K562 (cell line): Measurements from ENCODE around the gene CCNK. TPM values are rescaled to one million over a fixed set of nuclear protein-coding genes. Genes with fewer than 3 reads are reported as not detected.

Experiments used
- ATAC-seq: fragments of 200-7000 bp; cut with Tn5 transposase; 3 replicates; pipeline ENCODE4 v1.9.1; 2020; ENCODE audit warnings: moderate library complexity
- BruUV-seq: library from RNA; stranded (reverse); fragments of 400-500 nt; replicated peaks from 2 replicates; lab custom pipeline; 2021; lab: Mats Ljungman, UMichigan
- CTCF ChIA-PET: fragments of 300-600 bp; formaldehyde crosslinking; extraction: SDS; loops from one replicate; lab custom pipeline; 2021; ENCODE audit warnings: low intra/inter-chr PET ratio; lab: Yijun Ruan, JAX
- POLR2A ChIA-PET: fragments of 300-600, 350-650 bp; sonication (Branson Sonifier 250); formaldehyde crosslinking; extraction: SDS; loops from one replicate; lab custom pipeline; 2021; ENCODE audit warnings: antibody characterized with exemption, inconsistent platforms; lab: Yijun Ruan, JAX
- DNase-seq, 4 experiments: peaks; one replicate each; pipeline versions ENCODE4 v3.0.0 to v3.0.0-alpha.2; 2011 to 2018; ENCODE audit warnings: low spot score in 3 of 4, mixed read lengths in 3 of 4; ENCODE audit errors: extremely low read depth in 1 of 4
- FAIRE-seq: peaks from 2 replicates; lab custom pipeline; 2011; peaks lifted over from hg19 to GRCh38; lab: Jason Lieb, UNC
- H2AFZ ChIP-seq: 2 replicates; pipeline ENCODE4 v1.6.0; 2011; ENCODE audit warnings: low read depth, low read length, control low read depth, inconsistent platforms
- H3K27ac ChIP-seq: fragments of 200-600 bp; 3 replicates; pipeline ENCODE4 v1.8.0; 2011; ENCODE audit warnings: low read depth, mild to moderate bottlenecking, control low read depth, inconsistent platforms, low read length, moderate library complexity, mixed read lengths; ENCODE audit errors: extremely low read depth
- H3K27me3 ChIP-seq, 2 experiments: fragments of 300-600 bp in 1 of 2; 2 replicates in 1 of 2; 3 replicates in 1 of 2; pipeline versions ENCODE4 v1.6.0 to v1.8.0; 2011; ENCODE audit warnings: inconsistent platforms in 2 of 2, low read length in 2 of 2, mild to moderate bottlenecking in 1 of 2, mixed read lengths in 1 of 2, moderate library complexity in 1 of 2; ENCODE audit not compliant: control insufficient read depth in 2 of 2, insufficient read depth in 2 of 2
- H3K36me3 ChIP-seq: fragments of 300-600 bp; 3 replicates; pipeline ENCODE4 v1.8.0; 2011; ENCODE audit warnings: mild to moderate bottlenecking, low read length, inconsistent platforms; ENCODE audit not compliant: control insufficient read depth, insufficient read depth
- H3K4me1 ChIP-seq, 2 experiments: fragments of 200-600 bp in 1 of 2; replicated peaks in 1 of 2; 2 replicates in 1 of 2; 3 replicates in 1 of 2; pipeline versions ENCODE4 v1.5.1 to v1.8.0; 2011; ENCODE audit warnings: inconsistent platforms in 2 of 2, low read length in 2 of 2, mild to moderate bottlenecking in 1 of 2, mixed read lengths in 1 of 2, moderate library complexity in 1 of 2; ENCODE audit not compliant: control insufficient read depth in 2 of 2, insufficient read depth in 2 of 2
- H3K4me2 ChIP-seq: 2 replicates; pipeline ENCODE4 v1.6.1; 2011; ENCODE audit warnings: low read length, control low read depth, inconsistent platforms, mixed read lengths; ENCODE audit not compliant: insufficient read depth
- H3K4me3 ChIP-seq: fragments of 200-600 bp; sonication (generic), shearing (Covaris generic); 2 replicates; pipeline ENCODE4 v1.5.1; 2016; ENCODE audit warnings: control low read depth, inconsistent platforms
- H3K79me2 ChIP-seq: fragments of 200-600 bp; 3 replicates; pipeline ENCODE4 v1.8.0; 2011; ENCODE audit warnings: low read length, inconsistent platforms; ENCODE audit not compliant: control insufficient read depth, insufficient read depth
- H3K9ac ChIP-seq, 2 experiments: 2 replicates each; pipeline versions ENCODE4 v1.6.0 to v1.6.1; 2011; ENCODE audit warnings: low read depth in 2 of 2, low read length in 2 of 2, control low read depth in 1 of 2, inconsistent platforms in 1 of 2, mild to moderate bottlenecking in 1 of 2, mixed read lengths in 1 of 2; ENCODE audit not compliant: insufficient read depth in 1 of 2
- H3K9me1 ChIP-seq: one replicate; pipeline ENCODE4 v1.6.0; 2011; ENCODE audit warnings: inconsistent platforms, mild to moderate bottlenecking, low read length, moderate library complexity; ENCODE audit not compliant: control insufficient read depth, insufficient read depth
- H3K9me3 ChIP-seq: replicated peaks from 2 replicates; pipeline ENCODE4 v1.5.1; 2011; ENCODE audit warnings: low read depth, low read length, inconsistent platforms; ENCODE audit not compliant: control insufficient read depth, insufficient read depth
- H4K20me1 ChIP-seq: replicated peaks from 2 replicates; pipeline ENCODE4 v1.6.1; 2011; ENCODE audit warnings: low read length, inconsistent platforms, mixed read lengths; ENCODE audit not compliant: control insufficient read depth, insufficient read depth
- FOXJ2 ChIP-seq: fragments of 200-800 bp; sonication (Bioruptor generic); IDR thresholded peaks from 2 replicates; pipeline ENCODE4 v1.6.1; 2016; ENCODE audit warnings: missing genetic modification characterization, missing compliant biosample characterization
- HLTF ChIP-seq: fragments of 450-650 bp; IDR thresholded peaks from 2 replicates; pipeline ENCODE4 v1.6.1; 2016
- MCM2 ChIP-seq: fragments of 450-650 bp; IDR thresholded peaks from 2 replicates; pipeline ENCODE4 v1.6.1; 2017; ENCODE audit warnings: low read depth, mild to moderate bottlenecking
- NFATC3 ChIP-seq: fragments of 450-650 bp; IDR thresholded peaks from 2 replicates; pipeline ENCODE4 v1.6.1; 2017; ENCODE audit warnings: mild to moderate bottlenecking
- SMC3 ChIP-seq: conservative IDR thresholded peaks from 2 replicates; pipeline ENCODE4 v1.6.1; 2011; ENCODE audit warnings: low read depth, low read length, improper control_type of control experiment; ENCODE audit not compliant: insufficient read depth
- SRSF3 ChIP-seq: fragments of 200-400 bp; formaldehyde crosslinking; IDR thresholded peaks from 2 replicates; pipeline ENCODE4 v1.6.1; 2016; ENCODE audit warnings: mild to moderate bottlenecking, low read length, moderate library complexity; ENCODE audit not compliant: insufficient read depth
- ZC3H8 ChIP-seq: fragments of 450-650 bp; IDR thresholded peaks from 2 replicates; pipeline ENCODE4 v1.6.1; 2017
- ZNF184 ChIP-seq: sonication (generic); formaldehyde crosslinking; IDR thresholded peaks from 2 replicates; pipeline ENCODE4 v1.5.0; 2020; ENCODE audit warnings: missing genetic modification reagents
- ZNF3 ChIP-seq: fragments of 250-450 bp; sonication (Bioruptor Pico); IDR thresholded peaks from 2 replicates; pipeline ENCODE4 v1.5.0; 2021; ENCODE audit warnings: mild to moderate bottlenecking, moderate library complexity
- ZNF780A ChIP-seq: fragments of 250-450 bp; sonication (Bioruptor Pico); IDR thresholded peaks from 2 replicates; pipeline ENCODE4 v1.5.0; 2021; ENCODE audit warnings: mild to moderate bottlenecking
- WGBS: fragments of 100-300 bp; shearing (Covaris generic); methylation state at CpG from one replicate; pipeline ENCODE4 v1.1.6; 2016; ENCODE audit warnings: low coverage, mixed read lengths; ENCODE audit not compliant: insufficient coverage; ENCODE audit errors: missing lambda C conversion rate; 5-methylcytosine and 5-hydroxymethylcytosine counted together
- in situ Hi-C: fragments of 300-500 bp; cut with MboI; formaldehyde crosslinking; loops from 4 replicates; pipeline ENCODE4 v1.15.0; 2018; ENCODE audit warnings: inconsistent platforms, mixed read lengths
- intact Hi-C: fragments of 100-400 bp; cut with micrococcal nuclease; formaldehyde crosslinking; loops from 2 replicates; pipeline ENCODE4 v1.14.2; 2022
- polyA plus RNA-seq, 8 experiments: library from polyadenylated mRNA; depleted of rRNA in 4 of 8; stranded (reverse) in 5 of 8; unstranded in 3 of 8; fragments of >200 nt; fragmentation: Nextera tagmentation in 2 of 8; fragmentation: Illumina TruSeq in 1 of 8; extraction: Ambion mirVana in 2 of 8; extraction: Trizol in 1 of 8; gene quantifications; 2 replicates each; pipeline versions ENCODE4 v1.2.1 to v1.2.3, GENCODE V29; 2011 to 2014; ENCODE audit warnings: inconsistent platforms in 1 of 8, missing spikeins in 1 of 8
- total RNA-seq, 7 experiments: library from RNA; depleted of rRNA in 6 of 7; stranded (reverse); fragments of >200 nt in 6 of 7; fragmentation: Illumina TruSeq in 2 of 7; extraction: Trizol in 2 of 7; gene quantifications; 2 replicates each; pipeline versions ENCODE4 v1.2.1 to v1.2.3, GENCODE V29; 2011 to 2021; ENCODE audit warnings: low replicate concordance in 1 of 7
- TF ChIP-seq, protein P1 (sequence below), 2 experiments: fragments of 450-650 bp; formaldehyde crosslinking in 1 of 2; IDR thresholded peaks; 2 replicates each; pipeline versions ENCODE4 v1.4.0 to v1.6.1; 2014 to 2020; ENCODE audit warnings: mild to moderate bottlenecking in 2 of 2, borderline replicate concordance in 1 of 2, low read depth in 1 of 2
- TF ChIP-seq, protein P2 (sequence below), 2 experiments: fragments of 450-650 bp in 1 of 2; sonication (generic) in 1 of 2; formaldehyde crosslinking; conservative IDR thresholded peaks; 2 replicates each; pipeline versions ENCODE4 v1.4.0 to v1.8.1; 2020 to 2022; ENCODE audit warnings: mild to moderate bottlenecking in 1 of 2, missing genetic modification reagents in 1 of 2
- TF ChIP-seq, protein P3 (sequence below): sonication (generic); formaldehyde crosslinking; IDR thresholded peaks from 2 replicates; pipeline ENCODE4 v1.8.1; 2023; ENCODE audit warnings: mild to moderate bottlenecking, missing genetic modification reagents

Gene CCNK
- total and polyA plus RNA-seq, 9 of the 15 experiments (the other 6 are each of a cell fraction or from before 2014, with no cell fraction given) = 5.8 to 84.2 (median 16.4) TPM

DNA sequence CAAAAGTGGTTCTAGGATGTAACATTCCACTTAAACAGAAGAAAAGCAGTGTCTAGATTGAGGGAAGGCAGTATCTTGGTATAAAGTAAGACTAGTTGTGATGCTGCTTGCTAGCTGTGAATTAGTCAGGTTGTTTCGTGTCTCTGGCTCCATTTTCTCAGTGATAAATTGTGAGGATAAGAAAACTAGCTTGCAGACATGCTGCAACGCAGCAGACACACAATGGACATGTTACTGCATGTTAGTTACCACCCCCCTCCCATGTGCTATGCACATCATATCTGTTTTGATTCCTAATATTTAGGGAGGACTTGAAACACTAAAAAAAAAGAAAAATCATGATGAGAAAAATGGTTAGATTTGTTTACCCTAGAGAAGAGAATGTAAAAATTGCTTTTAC, 2.9 kb downstream of the CCNK start:
- Histone ChIP-seq H3K36me3 (no peaks in the 10 kb centered on the region), H3K4me1 (peaks cover 8 to 11% of the 10 kb centered on the region in 2 experiments; a peak in 3 of 5 replicates), H3K9ac (no peak overlapping the region), H4K20me1 (peaks cover 37% of the 10 kb centered on the region), H3K9me1 (no peaks in the 10 kb centered on the region), H3K27me3 (no peaks in the 10 kb centered on the region), H3K4me2 (no peak overlapping the region), H3K79me2 (peaks cover 91% of the 10 kb centered on the region), H3K27ac (no peak overlapping the region)
- 32% methylated on average over 2 of the region's 2 CpGs for WGBS
- no peak for ATAC-seq
- ChIA-PET CTCF (no interaction called here), POLR2A (interaction anchor here (1.0 kb wide), 1 partner anchor 12 kb away, joined by 5 read pairs; no protein-coding TSS in a partner anchor)
- BruUV-seq = no TSS peak
- FAIRE-seq = no peak
- in situ Hi-C loops = no loop called here
- DNase-seq = no peak
- no peak for TF ChIP-seq HLTF
- TF ChIP-seq MCM2 = no peak
- TF ChIP-seq ZC3H8 = no peak
- TF ChIP-seq, protein P1, sequence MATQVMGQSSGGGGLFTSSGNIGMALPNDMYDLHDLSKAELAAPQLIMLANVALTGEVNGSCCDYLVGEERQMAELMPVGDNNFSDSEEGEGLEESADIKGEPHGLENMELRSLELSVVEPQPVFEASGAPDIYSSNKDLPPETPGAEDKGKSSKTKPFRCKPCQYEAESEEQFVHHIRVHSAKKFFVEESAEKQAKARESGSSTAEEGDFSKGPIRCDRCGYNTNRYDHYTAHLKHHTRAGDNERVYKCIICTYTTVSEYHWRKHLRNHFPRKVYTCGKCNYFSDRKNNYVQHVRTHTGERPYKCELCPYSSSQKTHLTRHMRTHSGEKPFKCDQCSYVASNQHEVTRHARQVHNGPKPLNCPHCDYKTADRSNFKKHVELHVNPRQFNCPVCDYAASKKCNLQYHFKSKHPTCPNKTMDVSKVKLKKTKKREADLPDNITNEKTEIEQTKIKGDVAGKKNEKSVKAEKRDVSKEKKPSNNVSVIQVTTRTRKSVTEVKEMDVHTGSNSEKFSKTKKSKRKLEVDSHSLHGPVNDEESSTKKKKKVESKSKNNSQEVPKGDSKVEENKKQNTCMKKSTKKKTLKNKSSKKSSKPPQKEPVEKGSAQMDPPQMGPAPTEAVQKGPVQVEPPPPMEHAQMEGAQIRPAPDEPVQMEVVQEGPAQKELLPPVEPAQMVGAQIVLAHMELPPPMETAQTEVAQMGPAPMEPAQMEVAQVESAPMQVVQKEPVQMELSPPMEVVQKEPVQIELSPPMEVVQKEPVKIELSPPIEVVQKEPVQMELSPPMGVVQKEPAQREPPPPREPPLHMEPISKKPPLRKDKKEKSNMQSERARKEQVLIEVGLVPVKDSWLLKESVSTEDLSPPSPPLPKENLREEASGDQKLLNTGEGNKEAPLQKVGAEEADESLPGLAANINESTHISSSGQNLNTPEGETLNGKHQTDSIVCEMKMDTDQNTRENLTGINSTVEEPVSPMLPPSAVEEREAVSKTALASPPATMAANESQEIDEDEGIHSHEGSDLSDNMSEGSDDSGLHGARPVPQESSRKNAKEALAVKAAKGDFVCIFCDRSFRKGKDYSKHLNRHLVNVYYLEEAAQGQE (IDR thresholded peaks at IDR 0.05; ENCODE audit: borderline replicate concordance) = no peak
- TF ChIP-seq, protein P1 (CRISPR knock-in tag; IDR thresholded peaks at IDR 0.05; ENCODE audit: low read depth) = no peak
- no peak for TF ChIP-seq NFATC3
- TF ChIP-seq SRSF3 = no peak
- no peak for TF ChIP-seq FOXJ2 (tag)
- no peak for TF ChIP-seq SMC3
- no peak for TF ChIP-seq ZNF184 (CRISPR knock-in tag)
- TF ChIP-seq ZNF3 (CRISPR knock-in tag) = no peak
- TF ChIP-seq ZNF780A (CRISPR knock-in tag) = no peak
- TF ChIP-seq, protein P2, sequence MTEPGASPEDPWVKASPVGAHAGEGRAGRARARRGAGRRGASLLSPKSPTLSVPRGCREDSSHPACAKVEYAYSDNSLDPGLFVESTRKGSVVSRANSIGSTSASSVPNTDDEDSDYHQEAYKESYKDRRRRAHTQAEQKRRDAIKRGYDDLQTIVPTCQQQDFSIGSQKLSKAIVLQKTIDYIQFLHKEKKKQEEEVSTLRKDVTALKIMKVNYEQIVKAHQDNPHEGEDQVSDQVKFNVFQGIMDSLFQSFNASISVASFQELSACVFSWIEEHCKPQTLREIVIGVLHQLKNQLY (CRISPR knock-in tag; conservative IDR thresholded peaks at IDR 0.05) = no peak
- TF ChIP-seq, protein P3, sequence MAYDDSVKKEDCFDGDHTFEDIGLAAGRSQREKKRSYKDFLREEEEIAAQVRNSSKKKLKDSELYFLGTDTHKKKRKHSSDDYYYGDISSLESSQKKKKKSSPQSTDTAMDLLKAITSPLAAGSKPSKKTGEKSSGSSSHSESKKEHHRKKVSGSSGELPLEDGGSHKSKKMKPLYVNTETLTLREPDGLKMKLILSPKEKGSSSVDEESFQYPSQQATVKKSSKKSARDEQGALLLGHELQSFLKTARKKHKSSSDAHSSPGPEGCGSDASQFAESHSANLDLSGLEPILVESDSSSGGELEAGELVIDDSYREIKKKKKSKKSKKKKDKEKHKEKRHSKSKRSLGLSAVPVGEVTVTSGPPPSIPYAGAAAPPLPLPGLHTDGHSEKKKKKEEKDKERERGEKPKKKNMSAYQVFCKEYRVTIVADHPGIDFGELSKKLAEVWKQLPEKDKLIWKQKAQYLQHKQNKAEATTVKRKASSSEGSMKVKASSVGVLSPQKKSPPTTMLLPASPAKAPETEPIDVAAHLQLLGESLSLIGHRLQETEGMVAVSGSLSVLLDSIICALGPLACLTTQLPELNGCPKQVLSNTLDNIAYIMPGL (CRISPR knock-in tag) = no peak
- TF ChIP-seq, all 486 proteins: peak for 0
- intact Hi-C loops = no loop called here
- no peak overlapping the region for H2AFZ ChIP-seq
- H3K4me3 ChIP-seq = no peak overlapping the region
- H3K9me3 ChIP-seq = no peaks in the 10 kb centered on the region
